Liver (tissue), 9 donors: ENCODE measurements around the gene SPATA17. TPM values are rescaled to one million over a fixed set of nuclear protein-coding genes. Genes with fewer than 3 reads are reported as not detected.

Experiments used
- DNase-seq: peaks from one replicate; pipeline ENCODE4 v3.0.0-alpha.2; 2017; ENCODE audit warnings: low spot score
- H3K27ac ChIP-seq, 2 donors: one replicate each; pipeline ENCODE4 v1.7.0; 2013; ENCODE audit warnings: inconsistent platforms in 2 of 2, low read length in 2 of 2, control low read depth in 1 of 2, low read depth in 1 of 2, mild to moderate bottlenecking in 1 of 2
- H3K27me3 ChIP-seq, 4 donors: one replicate each; pipeline versions ENCODE4 v1.6.1 to v1.7.0; 2013; ENCODE audit warnings: low read length in 3 of 4, inconsistent platforms in 1 of 4, mild to moderate bottlenecking in 1 of 4, moderate library complexity in 1 of 4; ENCODE audit not compliant: control insufficient read depth in 4 of 4, insufficient read depth in 4 of 4
- H3K36me3 ChIP-seq, 4 donors: one replicate each; pipeline versions ENCODE4 v1.6.1 to v1.7.0; 2013; ENCODE audit warnings: low read length in 3 of 4, mild to moderate bottlenecking in 3 of 4, low read depth in 1 of 4, moderate library complexity in 1 of 4; ENCODE audit not compliant: control insufficient read depth in 4 of 4, insufficient read depth in 3 of 4
- H3K4me1 ChIP-seq, 4 donors: one replicate each; pipeline versions ENCODE4 v1.6.1 to v1.7.0; 2013; ENCODE audit warnings: low read length in 3 of 4, mild to moderate bottlenecking in 3 of 4, moderate library complexity in 1 of 4; ENCODE audit not compliant: control insufficient read depth in 4 of 4, insufficient read depth in 4 of 4
- H3K4me3 ChIP-seq, 3 donors: one replicate each; pipeline versions ENCODE4 v1.6.1 to v1.7.0; 2013; ENCODE audit warnings: low read length in 3 of 3, control low read depth in 1 of 3, low read depth in 1 of 3, mild to moderate bottlenecking in 1 of 3
- H3K9ac ChIP-seq, 2 donors: one replicate each; pipeline ENCODE4 v1.7.0; 2013; ENCODE audit warnings: low read length in 2 of 2, mild to moderate bottlenecking in 2 of 2, moderate library complexity in 2 of 2, control low read depth in 1 of 2, low read depth in 1 of 2
- H3K9me3 ChIP-seq, 4 donors: one replicate each; pipeline versions ENCODE4 v1.6.1 to v1.7.0; 2013; ENCODE audit warnings: low read length in 3 of 4; ENCODE audit not compliant: control insufficient read depth in 4 of 4
- EGR1 ChIP-seq, 2 donors: IDR thresholded peaks; 2 replicates each; pipeline ENCODE4 v1.6.1; 2016 to 2018; ENCODE audit warnings: antibody characterized with exemption in 2 of 2, low read depth in 2 of 2
- FOXA2 ChIP-seq: IDR thresholded peaks from 2 replicates; pipeline ENCODE4 v1.6.1; 2016; ENCODE audit warnings: antibody characterized with exemption
- HNF4A ChIP-seq, 2 donors: conservative IDR thresholded peaks; 2 replicates each; pipeline ENCODE4 v1.6.1; 2016; ENCODE audit warnings: antibody characterized with exemption in 2 of 2, mild to moderate bottlenecking in 2 of 2
- HNF4G ChIP-seq: IDR thresholded peaks from 2 replicates; pipeline ENCODE4 v1.6.1; 2016; ENCODE audit warnings: antibody characterized with exemption
- NR2F2 ChIP-seq: IDR thresholded peaks from 2 replicates; pipeline ENCODE4 v1.6.1; 2016; ENCODE audit warnings: antibody characterized with exemption
- RXRA ChIP-seq, 2 donors: IDR thresholded peaks; 2 replicates each; pipeline ENCODE4 v1.6.1; 2017 to 2018; ENCODE audit warnings: antibody characterized with exemption in 2 of 2, mild to moderate bottlenecking in 1 of 2
- TAF1 ChIP-seq: conservative IDR thresholded peaks from 2 replicates; pipeline ENCODE4 v1.6.1; 2016; ENCODE audit warnings: antibody characterized with exemption, mild to moderate bottlenecking
- YY1 ChIP-seq: IDR thresholded peaks from 2 replicates; pipeline ENCODE4 v1.6.1; 2016; ENCODE audit warnings: antibody characterized with exemption, mild to moderate bottlenecking
- whole genome bisulfite sequencing: extraction: QIAGEN DNeasy Blood & Tissue Kit; methylation state at CpG from one replicate; pipeline ENCODE4 v1.1.7; 2013; 5-methylcytosine and 5-hydroxymethylcytosine counted together
- polyA plus RNA-seq, 2 donors: library from polyadenylated mRNA; stranded (reverse) in 1 of 2; unstranded in 1 of 2; fragments of 200-250 nt in 1 of 2; fragments of >200 nt in 1 of 2; fragmentation: Nextera tagmentation in 1 of 2; extraction: Ambion mirVana in 1 of 2; gene quantifications; one replicate each; pipeline versions ENCODE4 v1.2.1 to v1.2.3, GENCODE V29; 2013 to 2015
- total RNA-seq, 2 donors: library from RNA; depleted of rRNA; stranded (reverse); fragments of >200 nt; gene quantifications; one replicate each; pipeline ENCODE4 v1.2.3, GENCODE V29; 2014
- TF ChIP-seq, protein P1 (sequence below): IDR thresholded peaks from 2 replicates; pipeline ENCODE4 v1.6.1; 2016; ENCODE audit warnings: antibody characterized with exemption
- TF ChIP-seq, protein P2 (sequence below): IDR thresholded peaks from 2 replicates; pipeline ENCODE4 v1.6.1; 2016; ENCODE audit warnings: antibody characterized with exemption, mild to moderate bottlenecking
- donor health status: healthy.
- donor health status: healthy.
- donor health status: healthy.
- donor health status: healthy.
- donor health status: healthy.

Gene SPATA17
- total and polyA plus RNA-seq, 4 donors = 0.08 TPM; not detected in 2

DNA sequence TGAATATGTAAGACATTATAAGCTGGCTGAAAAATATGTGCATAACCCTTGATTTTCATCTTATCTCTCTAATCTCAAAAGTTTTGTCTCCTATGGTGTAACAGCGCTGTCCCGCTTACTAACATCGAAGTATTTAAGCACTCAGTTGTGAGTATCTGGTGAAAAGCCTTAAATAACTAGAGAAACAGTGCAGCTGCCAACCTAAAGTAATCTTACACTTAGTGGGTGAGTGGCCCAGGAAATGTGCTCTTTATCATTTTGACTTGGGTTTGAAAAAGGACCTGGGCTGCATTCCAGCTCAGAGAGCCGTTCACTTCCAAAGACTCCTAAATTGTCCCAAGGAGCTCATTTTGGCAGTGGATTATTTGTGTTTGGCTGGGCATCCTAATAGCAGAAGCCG is 225.9 kb downstream of the SPATA17 start:
- no peaks in the 10 kb centered on the region for H3K27me3 ChIP-seq
- H3K27ac ChIP-seq = no peak overlapping the region
- H3K36me3 ChIP-seq = peaks cover 0 to 2% (median 0%) of the 10 kb centered on the region in 4 donors
- no peak overlapping the region for H3K4me3 ChIP-seq
- DNase-seq = no peak
- TF ChIP-seq, protein P1, sequence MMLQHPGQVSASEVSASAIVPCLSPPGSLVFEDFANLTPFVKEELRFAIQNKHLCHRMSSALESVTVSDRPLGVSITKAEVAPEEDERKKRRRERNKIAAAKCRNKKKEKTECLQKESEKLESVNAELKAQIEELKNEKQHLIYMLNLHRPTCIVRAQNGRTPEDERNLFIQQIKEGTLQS = no peak
- TF ChIP-seq, protein P2, sequence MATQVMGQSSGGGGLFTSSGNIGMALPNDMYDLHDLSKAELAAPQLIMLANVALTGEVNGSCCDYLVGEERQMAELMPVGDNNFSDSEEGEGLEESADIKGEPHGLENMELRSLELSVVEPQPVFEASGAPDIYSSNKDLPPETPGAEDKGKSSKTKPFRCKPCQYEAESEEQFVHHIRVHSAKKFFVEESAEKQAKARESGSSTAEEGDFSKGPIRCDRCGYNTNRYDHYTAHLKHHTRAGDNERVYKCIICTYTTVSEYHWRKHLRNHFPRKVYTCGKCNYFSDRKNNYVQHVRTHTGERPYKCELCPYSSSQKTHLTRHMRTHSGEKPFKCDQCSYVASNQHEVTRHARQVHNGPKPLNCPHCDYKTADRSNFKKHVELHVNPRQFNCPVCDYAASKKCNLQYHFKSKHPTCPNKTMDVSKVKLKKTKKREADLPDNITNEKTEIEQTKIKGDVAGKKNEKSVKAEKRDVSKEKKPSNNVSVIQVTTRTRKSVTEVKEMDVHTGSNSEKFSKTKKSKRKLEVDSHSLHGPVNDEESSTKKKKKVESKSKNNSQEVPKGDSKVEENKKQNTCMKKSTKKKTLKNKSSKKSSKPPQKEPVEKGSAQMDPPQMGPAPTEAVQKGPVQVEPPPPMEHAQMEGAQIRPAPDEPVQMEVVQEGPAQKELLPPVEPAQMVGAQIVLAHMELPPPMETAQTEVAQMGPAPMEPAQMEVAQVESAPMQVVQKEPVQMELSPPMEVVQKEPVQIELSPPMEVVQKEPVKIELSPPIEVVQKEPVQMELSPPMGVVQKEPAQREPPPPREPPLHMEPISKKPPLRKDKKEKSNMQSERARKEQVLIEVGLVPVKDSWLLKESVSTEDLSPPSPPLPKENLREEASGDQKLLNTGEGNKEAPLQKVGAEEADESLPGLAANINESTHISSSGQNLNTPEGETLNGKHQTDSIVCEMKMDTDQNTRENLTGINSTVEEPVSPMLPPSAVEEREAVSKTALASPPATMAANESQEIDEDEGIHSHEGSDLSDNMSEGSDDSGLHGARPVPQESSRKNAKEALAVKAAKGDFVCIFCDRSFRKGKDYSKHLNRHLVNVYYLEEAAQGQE = no peak
- TF ChIP-seq HNF4G = no peak
- no peak for TF ChIP-seq TAF1
- TF ChIP-seq NR2F2 = no peak
- H3K4me1 ChIP-seq = no peaks in the 10 kb centered on the region
- no peaks in the 10 kb centered on the region for H3K9me3 ChIP-seq
- no peak overlapping the region for H3K9ac ChIP-seq
- WGBS = 70% methylated on average over 5 of the region's 5 CpGs

DNA sequence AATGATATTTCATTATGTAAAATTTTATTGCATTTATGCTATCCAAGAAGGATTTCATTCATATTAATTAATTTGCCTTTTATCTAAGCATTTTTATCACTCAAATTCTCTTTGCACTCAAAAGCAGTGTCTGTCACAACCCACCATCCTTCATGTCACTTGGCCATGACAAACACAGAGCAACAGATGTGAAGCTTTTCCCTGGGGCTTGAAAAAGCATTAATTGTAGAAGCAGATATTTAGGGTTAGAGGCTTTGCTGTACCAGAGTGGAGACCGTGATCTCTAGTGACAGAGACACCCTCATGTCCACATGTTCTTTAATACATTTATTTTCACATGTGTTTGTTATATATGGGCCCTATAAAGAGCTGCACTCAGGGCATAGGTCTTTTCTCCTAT is 230.5 kb downstream of the SPATA17 start:
- Histone ChIP-seq H3K27me3 (no peaks in the 10 kb centered on the region), H3K27ac (no peak overlapping the region), H3K36me3 (peaks cover 0 to 2% (median 0%) of the 10 kb centered on the region in 4 donors), H3K4me1 (no peaks in the 10 kb centered on the region), H3K9ac (no peak overlapping the region), H3K9me3 (no peaks in the 10 kb centered on the region), H3K4me3 (no peak overlapping the region)
- no peak for DNase-seq
- TF ChIP-seq RXRA (IDR thresholded peaks at IDR 0.05) = no peak
- WGBS = 72% methylated on average over 1 of the region's 1 CpG

DNA sequence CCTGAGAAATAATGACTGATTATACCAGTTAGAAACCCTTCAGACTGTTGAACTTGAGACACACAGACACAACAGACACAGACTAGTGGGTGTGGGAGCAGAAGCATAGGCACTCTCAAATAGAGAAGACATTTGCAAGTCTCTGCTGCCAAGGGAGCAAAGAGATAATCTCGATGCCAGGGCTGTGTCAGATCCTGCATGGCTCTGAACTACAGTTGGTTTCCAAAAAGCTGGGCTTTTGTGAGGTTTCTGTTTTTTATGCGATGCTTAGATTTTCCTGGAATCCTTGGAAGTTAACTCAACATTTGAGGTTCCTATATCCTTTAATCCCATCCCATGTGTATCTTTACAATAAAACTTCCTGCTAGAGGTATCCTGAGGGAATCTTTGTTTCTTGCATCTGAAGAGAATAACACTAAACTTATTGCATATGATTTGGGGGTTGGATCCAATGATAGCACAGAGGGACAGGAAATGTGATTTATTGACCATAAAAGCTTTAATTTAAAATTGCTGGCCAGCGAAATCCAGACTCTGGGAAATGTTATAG is 236.4 kb downstream of the SPATA17 start:
- no peak for DNase-seq
- no peak overlapping the region for H3K9ac ChIP-seq

DNA sequence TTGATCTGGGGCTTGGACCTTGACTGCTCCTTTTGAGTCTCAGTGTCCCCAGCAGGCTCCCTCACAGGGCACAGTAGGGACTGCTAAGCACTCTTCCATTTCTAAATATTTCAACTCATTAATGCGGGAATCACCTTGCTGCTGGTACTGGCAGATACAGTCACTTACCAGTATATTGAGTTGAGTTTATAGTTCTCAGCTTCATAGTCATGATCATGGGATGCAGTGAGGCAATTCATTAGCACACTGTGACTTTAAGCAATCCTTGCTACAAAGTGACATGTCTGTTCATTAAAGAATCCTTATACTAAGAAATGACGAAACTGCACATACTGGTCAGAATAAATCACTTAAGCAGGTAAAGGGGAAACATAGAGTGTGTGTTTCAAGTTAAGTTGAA is 240.8 kb downstream of the SPATA17 start:
- Histone ChIP-seq H3K9ac (no peak overlapping the region), H3K36me3 (no peaks in the 10 kb centered on the region), H3K9me3 (no peaks in the 10 kb centered on the region), H3K27me3 (no peaks in the 10 kb centered on the region), H3K4me1 (no peaks in the 10 kb centered on the region), H3K27ac (no peak overlapping the region), H3K4me3 (no peak overlapping the region)
- TF ChIP-seq RXRA (IDR thresholded peaks at IDR 0.05) (no peak), TAF1 (no peak), NR2F2 (no peak), FOXA2 (no peak)
- TF ChIP-seq, protein P2 = no peak
- no peak for DNase-seq
- 87% methylated on average over 2 of the region's 2 CpGs for WGBS

More for the DNA sequence above, 236.4 kb downstream of the SPATA17 start:
- H3K27me3 ChIP-seq = no peaks in the 10 kb centered on the region
- TF ChIP-seq YY1 (no peak), EGR1 (IDR thresholded peaks at IDR 0.05; ENCODE audit: low read depth in 2 of 2) (no peak), TAF1 (no peak), HNF4A (conservative IDR thresholded peaks at IDR 0.05) (no peak)
- H3K36me3 ChIP-seq = no peaks in the 10 kb centered on the region
- no peak overlapping the region for H3K4me3 ChIP-seq
- WGBS = 69% methylated on average over 3 of the region's 3 CpGs
- H3K4me1 ChIP-seq = no peaks in the 10 kb centered on the region
- H3K27ac ChIP-seq = no peak overlapping the region
- H3K9me3 ChIP-seq = no peaks in the 10 kb centered on the region
